GM19395 (cell line): ENCODE data around the gene SLC22A14.
"Not testable (repeated sequence)": the region's sequence is repeated elsewhere in the genome, so short reads cannot be mapped to it uniquely, and the experiment has no call there.

ENCODE experiments used
- ATAC-seq: cut with Tn5 transposase; IDR thresholded peaks from one replicate; pipeline ENCODE4 v1.9.1; 2021; ENCODE audit warnings: mild to moderate bottlenecking, moderate library complexity; ENCODE audit not compliant: unreplicated experiment

The SLC22A14 gene, protein sequence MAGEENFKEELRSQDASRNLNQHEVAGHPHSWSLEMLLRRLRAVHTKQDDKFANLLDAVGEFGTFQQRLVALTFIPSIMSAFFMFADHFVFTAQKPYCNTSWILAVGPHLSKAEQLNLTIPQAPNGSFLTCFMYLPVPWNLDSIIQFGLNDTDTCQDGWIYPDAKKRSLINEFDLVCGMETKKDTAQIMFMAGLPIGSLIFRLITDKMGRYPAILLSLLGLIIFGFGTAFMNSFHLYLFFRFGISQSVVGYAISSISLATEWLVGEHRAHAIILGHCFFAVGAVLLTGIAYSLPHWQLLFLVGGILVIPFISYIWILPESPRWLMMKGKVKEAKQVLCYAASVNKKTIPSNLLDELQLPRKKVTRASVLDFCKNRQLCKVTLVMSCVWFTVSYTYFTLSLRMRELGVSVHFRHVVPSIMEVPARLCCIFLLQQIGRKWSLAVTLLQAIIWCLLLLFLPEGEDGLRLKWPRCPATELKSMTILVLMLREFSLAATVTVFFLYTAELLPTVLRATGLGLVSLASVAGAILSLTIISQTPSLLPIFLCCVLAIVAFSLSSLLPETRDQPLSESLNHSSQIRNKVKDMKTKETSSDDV

GRCh38 chr3:38281895-38282686 lies at the start of gene SLC22A14:
SLC22A14 (plus strand) TSS chr3:38282294; CDS start chr3:38306027, 23,733 bp downstream.
- ATAC-seq: no peak

DNA sequence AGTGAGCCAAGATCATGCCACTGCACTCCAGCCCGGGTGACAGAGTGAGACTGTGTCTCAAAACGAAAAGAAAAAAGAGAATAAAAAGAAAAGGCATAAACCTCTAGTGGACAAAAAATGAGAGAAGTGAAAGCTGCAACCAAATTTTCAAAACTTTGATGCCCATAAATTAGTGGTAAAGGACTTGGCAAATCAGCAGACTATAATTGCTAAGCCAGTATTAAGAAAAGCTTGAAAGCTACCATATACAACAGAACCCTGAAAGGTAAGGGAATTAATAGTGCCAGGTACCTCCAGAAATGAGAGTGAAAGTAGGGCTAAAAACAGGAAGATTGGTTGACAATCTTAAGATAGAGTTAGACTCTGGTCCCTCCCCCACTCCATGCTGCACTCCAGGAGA lies 49.4 kb upstream of the SLC22A14 start:
- ATAC-seq: no peak

- ATAC-seq: no peak
Observed at GRCh38 chr3:38235466-38235865, 46.6 kb upstream of the SLC22A14 start.

GRCh38 chr3:38238416-38239008 lies 43.6 kb upstream of the SLC22A14 start:
- no peak for ATAC-seq

GRCh38 chr3:38242812-38243211 lies 39.3 kb upstream of the SLC22A14 start:
- ATAC-seq: not testable (repeated sequence)

DNA sequence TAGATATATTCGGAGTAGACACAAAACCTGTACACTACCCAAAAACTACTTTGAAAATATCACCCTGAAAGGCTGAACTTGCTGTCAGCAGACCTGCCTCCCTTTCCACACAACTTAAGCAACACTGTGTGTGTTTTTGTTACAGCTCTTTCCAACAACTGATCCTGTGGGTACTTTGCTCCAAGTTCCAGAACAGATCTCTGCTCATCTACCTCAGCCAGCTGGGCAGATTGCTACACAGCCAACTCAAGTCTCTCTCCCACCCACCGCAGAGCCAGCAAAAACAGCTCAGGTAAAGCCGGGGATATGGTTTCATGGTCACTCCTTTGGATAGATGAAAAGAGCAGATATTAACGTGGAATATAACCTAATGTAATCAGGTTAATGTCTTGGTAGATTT lies 36.2 kb upstream of the SLC22A14 start:
- ATAC-seq: no peak

- no peak for ATAC-seq
Observed at GRCh38 chr3:38247366-38248035, 34.6 kb upstream of the SLC22A14 start.

DNA sequence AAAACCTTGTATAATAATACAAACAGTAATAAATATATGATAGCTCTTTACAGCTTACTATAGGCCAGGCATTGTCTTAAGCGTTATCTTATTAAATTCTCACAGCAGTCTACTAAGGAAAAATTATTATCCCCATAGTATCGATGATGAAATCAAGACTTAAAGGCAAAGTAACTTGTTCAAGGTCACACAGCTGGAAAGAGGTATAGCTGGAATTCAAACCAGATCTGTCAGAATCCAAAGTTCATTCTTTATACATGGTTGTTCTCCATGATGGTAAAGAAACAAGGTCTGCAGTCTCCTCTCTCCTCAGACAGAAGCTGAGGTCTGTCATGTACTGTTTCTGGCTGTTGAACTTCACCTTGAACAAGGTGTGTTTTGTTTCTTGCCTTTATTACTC lies 31.9 kb upstream of the SLC22A14 start:
- ATAC-seq: no peak

DNA sequence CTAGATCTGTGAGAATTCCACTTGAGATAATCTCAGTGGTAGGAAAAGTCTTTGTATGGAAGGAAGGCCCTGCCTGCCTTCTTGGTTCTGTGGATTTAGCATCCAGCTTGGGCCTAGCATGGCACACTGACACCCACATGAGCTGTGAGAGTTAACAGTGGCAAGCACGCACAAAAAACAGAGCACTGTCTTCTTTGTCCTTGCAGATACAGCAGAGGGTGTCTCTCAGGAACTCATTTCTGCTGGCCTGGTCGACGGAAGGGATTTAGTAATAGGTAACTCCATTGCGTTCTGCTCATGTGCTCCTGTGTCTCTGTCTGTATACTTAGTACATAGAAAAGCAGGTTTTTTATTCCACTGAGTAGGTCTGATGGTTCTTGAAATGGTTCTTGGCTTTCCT lies 30.9 kb upstream of the SLC22A14 start:
- no peak for ATAC-seq

DNA sequence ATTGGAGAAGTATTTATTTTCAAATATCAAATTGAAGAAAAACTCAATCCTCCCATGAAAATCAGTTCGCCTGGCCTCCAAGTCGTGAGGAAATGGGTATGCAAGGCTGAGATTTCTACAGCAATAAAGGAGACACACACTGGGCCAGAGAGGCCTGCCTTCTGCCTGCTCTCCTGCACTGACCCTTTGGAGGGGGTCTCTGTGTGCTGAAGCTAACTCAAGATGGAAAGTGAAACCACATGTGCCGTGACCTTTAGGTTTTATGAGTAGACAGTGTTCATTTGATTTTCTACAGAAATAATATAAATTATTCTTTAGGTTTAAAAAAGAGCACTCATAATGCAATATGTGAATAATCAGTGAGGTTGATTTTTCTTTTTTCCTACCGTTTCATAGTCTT lies 28.4 kb upstream of the SLC22A14 start:
- no peak for ATAC-seq

DNA sequence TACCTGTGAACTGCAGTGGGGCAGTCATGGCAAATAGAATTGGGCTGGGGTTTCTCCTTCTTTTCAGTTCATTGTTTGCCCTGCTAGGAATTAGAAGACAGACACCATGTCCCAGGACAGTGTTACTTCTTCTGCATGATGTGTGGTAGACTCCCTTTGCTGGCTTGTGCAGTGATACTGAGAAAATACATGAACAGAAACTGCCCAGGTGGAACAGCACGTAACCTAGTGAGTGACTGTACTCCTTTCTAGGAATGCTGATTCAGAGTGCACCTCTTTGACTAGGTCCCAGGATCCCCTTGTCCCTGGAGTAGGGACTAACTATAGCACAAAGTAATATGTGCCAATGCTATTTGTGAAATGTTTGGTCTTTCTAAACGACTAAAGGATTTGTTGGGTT lies 27.2 kb upstream of the SLC22A14 start:
- ATAC-seq: no peak

GRCh38 chr3:38255627-38256026 lies 26.5 kb upstream of the SLC22A14 start:
- ATAC-seq: no peak

- ATAC-seq: no peak
Observed at GRCh38 chr3:38257583-38257982, 24.5 kb upstream of the SLC22A14 start.

- ATAC-seq: no peak
Observed at GRCh38 chr3:38260474-38260873, 21.6 kb upstream of the SLC22A14 start.

- no peak for ATAC-seq
Observed at GRCh38 chr3:38264353-38264771, 17.7 kb upstream of the SLC22A14 start.

GRCh38 chr3:38264779-38265178 lies 17.3 kb upstream of the SLC22A14 start:
- ATAC-seq: no peak

GRCh38 chr3:38265604-38266307 lies 16.3 kb upstream of the SLC22A14 start, which contains the start of gene SLC22A13:
SLC22A13 (plus strand) TSS chr3:38265812; CDS start chr3:38265861, 49 bp downstream.
- no peak for ATAC-seq

DNA sequence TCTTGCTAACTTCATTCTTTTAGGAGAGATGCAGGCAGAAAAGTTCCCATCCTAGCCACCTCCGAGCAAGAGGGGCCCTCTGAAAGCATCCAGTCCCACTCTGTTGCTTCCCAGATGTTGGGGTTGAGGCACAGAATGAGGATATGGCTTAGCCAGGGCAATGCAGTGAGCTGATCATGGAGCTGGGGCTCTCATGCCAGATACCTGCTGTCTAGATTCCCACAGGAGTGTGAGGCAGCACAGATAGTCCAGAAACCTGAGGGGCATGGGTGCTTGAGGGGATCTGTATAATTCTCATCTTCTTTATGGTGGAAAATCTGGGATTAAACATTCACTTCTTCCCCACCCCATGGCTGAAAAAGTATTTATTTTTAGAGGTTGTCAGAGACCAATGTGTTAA lies 15.3 kb upstream of the SLC22A14 start:
- no peak for ATAC-seq

GRCh38 chr3:38267662-38268061 lies 14.4 kb upstream of the SLC22A14 start:
- ATAC-seq: no peak

- peak; percentile 35 for ATAC-seq
Observed at GRCh38 chr3:38268087-38268486, 14.0 kb upstream of the SLC22A14 start.
